ENCODE results near the gene MCCC1.

- TF ChIP-seq EZH2 (IDR thresholded peaks at IDR 0.05; ENCODE audit: insufficient read depth, poor library complexity, severe bottlenecking), result no peak
- no peak for TF ChIP-seq EZH2phosphoT487 (IDR thresholded peaks at IDR 0.05; ENCODE audit: insufficient read depth, low read depth)
Measured at GRCh38 chr3:183058351-183058750, 40.9 kb downstream of the MCCC1 start.
